Adrenal gland (tissue), 5 donors: ENCODE measurements around the gene LRP2BP.

Source experiments
- CTCF ChIP-seq, 6 experiments: fragments of 450-650 bp in 4 of 6; fragments of 200-600 bp in 2 of 6; sonication (generic) in 1 of 6; IDR thresholded peaks; 1 replicate in 5 of 6; 2 replicates in 1 of 6; pipeline versions ENCODE4 v1.5.1 to v1.8.0; 2016 to 2021; ENCODE audit warnings: antibody characterized with exemption in 6 of 6, mild to moderate bottlenecking in 2 of 6, moderate library complexity in 1 of 6
- POLR2A ChIP-seq, 2 donors: fragments of 450-650 bp; IDR thresholded peaks; one replicate each; pipeline ENCODE4 v1.6.1; 2017; ENCODE audit warnings: antibody characterized with exemption in 2 of 2, mild to moderate bottlenecking in 2 of 2, moderate library complexity in 1 of 2
- donor health status: DM: no; HTN: no; CAD: no.

DNA sequence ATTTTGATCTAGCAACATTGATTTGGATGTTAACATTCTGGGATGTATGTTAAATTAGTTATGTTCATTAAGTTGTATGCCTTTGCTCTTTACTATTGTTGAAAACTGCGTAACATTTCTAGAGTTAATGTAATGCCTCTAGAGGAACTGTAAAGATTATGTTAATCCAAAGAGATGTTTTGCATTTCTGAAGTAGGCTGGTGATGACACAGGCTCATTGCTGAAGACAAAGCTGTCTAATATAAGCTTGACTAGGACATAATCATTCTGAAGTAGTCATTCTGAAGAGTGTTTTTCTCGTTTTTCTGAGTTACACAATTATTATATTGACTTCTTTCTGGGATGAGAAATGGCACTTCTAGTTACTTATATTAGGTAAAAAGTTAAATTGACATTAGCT, 72.9 kb downstream of the LRP2BP start:
- no peak for TF ChIP-seq CTCF (IDR thresholded peaks at IDR 0.05)
- no peak for TF ChIP-seq POLR2A (IDR thresholded peaks at IDR 0.05)
